ENCODE results near the gene TJP3.
A peak's percentile ranks its signal among the peaks of the same experiment; 100 is the strongest.
"Not testable (repeated sequence)": the region's sequence is repeated elsewhere in the genome, so short reads cannot be mapped to it uniquely, and the experiment has no call there.

TJP3 gene

GRCh38 chr19:3708207-3708931, at the start of gene TJP3:
Gene TJP3 (plus strand): TSS chr19:3708384. CDS start chr19:3728433, 20,049 bp downstream.
- DNase-seq = no peak

- no peak for DNase-seq
Measured at GRCh38 chr19:3658870-3659745, 49.1 kb upstream of the TJP3 start.

- no peak for DNase-seq
Measured at GRCh38 chr19:3659746-3660112, 48.5 kb upstream of the TJP3 start.

- no peak for DNase-seq
Measured at GRCh38 chr19:3660493-3661219, 47.5 kb upstream of the TJP3 start.

GRCh38 chr19:3661284-3662238, 46.6 kb upstream of the TJP3 start:
- DNase-seq = no peak

- DNase-seq = no peak
Measured at GRCh38 chr19:3663838-3664237, 44.3 kb upstream of the TJP3 start.

GRCh38 chr19:3664879-3665642, 43.1 kb upstream of the TJP3 start:
- DNase-seq = no peak

- peak; percentile 71 to 79 for DNase-seq
Measured at GRCh38 chr19:3665681-3666544, 42.3 kb upstream of the TJP3 start.

GRCh38 chr19:3666545-3666856, 41.7 kb upstream of the TJP3 start:
- DNase-seq = not testable (repeated sequence)

- no peak for DNase-seq
Measured at GRCh38 chr19:3667037-3667638, 41.0 kb upstream of the TJP3 start.

GRCh38 chr19:3667766-3668165, 40.4 kb upstream of the TJP3 start:
- no peak for DNase-seq

GRCh38 chr19:3668331-3669081, 39.7 kb upstream of the TJP3 start:
- no peak for DNase-seq

GRCh38 chr19:3669082-3669946, 38.9 kb upstream of the TJP3 start:
- no peak for DNase-seq

GRCh38 chr19:3669947-3670795, 38.0 kb upstream of the TJP3 start:
- DNase-seq = no peak

- no peak for DNase-seq
Measured at GRCh38 chr19:3670796-3671679, 37.1 kb upstream of the TJP3 start.

All from activated CD4-positive, alpha-beta T cell treated with anti-CD3 and anti-CD28 coated beads, Interleukin-2, amount 50 U/mL, for 4 hours (primary cell).